Upper lobe of left lung (tissue), 4 donors: ENCODE measurements around the gene CBLN3.

Experiments used
- POLR2A ChIP-seq, 4 donors: fragments of 450-650 bp; IDR thresholded peaks; one replicate each; pipeline ENCODE4 v1.5.1; 2016 to 2017; ENCODE audit warnings: antibody characterized with exemption in 4 of 4, mild to moderate bottlenecking in 2 of 4
- POLR2AphosphoS5 ChIP-seq, 2 donors: sonication (generic); formaldehyde crosslinking; IDR thresholded peaks; one replicate each; pipeline ENCODE4 v1.5.1; 2017; ENCODE audit warnings: antibody characterized with exemption in 2 of 2
- TF ChIP-seq, protein P1 (sequence below), 6 experiments: fragments of 450-650 bp in 4 of 6; fragments of 200-600 bp in 2 of 6; sonication (generic) in 2 of 6; IDR thresholded peaks; one replicate each; pipeline ENCODE4 v1.5.1; 2016 to 2019; ENCODE audit warnings: antibody characterized with exemption in 6 of 6

- TF ChIP-seq POLR2AphosphoS5 (IDR thresholded peaks at IDR 0.05) (peak in 1 of 2 donors; percentile 37), POLR2A (IDR thresholded peaks at IDR 0.05) (no peak)
- TF ChIP-seq, protein P1, sequence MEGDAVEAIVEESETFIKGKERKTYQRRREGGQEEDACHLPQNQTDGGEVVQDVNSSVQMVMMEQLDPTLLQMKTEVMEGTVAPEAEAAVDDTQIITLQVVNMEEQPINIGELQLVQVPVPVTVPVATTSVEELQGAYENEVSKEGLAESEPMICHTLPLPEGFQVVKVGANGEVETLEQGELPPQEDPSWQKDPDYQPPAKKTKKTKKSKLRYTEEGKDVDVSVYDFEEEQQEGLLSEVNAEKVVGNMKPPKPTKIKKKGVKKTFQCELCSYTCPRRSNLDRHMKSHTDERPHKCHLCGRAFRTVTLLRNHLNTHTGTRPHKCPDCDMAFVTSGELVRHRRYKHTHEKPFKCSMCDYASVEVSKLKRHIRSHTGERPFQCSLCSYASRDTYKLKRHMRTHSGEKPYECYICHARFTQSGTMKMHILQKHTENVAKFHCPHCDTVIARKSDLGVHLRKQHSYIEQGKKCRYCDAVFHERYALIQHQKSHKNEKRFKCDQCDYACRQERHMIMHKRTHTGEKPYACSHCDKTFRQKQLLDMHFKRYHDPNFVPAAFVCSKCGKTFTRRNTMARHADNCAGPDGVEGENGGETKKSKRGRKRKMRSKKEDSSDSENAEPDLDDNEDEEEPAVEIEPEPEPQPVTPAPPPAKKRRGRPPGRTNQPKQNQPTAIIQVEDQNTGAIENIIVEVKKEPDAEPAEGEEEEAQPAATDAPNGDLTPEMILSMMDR (IDR thresholded peaks at IDR 0.05), result no peak
These were observed 30.6 kb downstream of the CBLN3 start, which contains the start of gene NYNRIN for GRCh38 chr14:24398653-24399446.
